HG03095 (cell line): ENCODE results near the gene VPS11.

ENCODE experiments used
- ATAC-seq: cut with Tn5 transposase; IDR thresholded peaks from one replicate; pipeline ENCODE4 v1.9.1; 2021; ENCODE audit warnings: moderate library complexity; ENCODE audit not compliant: unreplicated experiment

Gene VPS11

GRCh38 chr11:119118227-119118626 lies 50.6 kb downstream of the VPS11 start:
- ATAC-seq = no peak

- ATAC-seq = no peak
Observed at GRCh38 chr11:119118946-119119345, 51.3 kb downstream of the VPS11 start.

GRCh38 chr11:119120639-119121007 lies 53.0 kb downstream of the VPS11 start:
- no peak for ATAC-seq

GRCh38 chr11:119121008-119121810 lies 53.6 kb downstream of the VPS11 start, which contains the start of gene HINFP:
Gene HINFP, plus strand, starts transcription at chr11:119121580. Its CDS starts 5,365 bp downstream, at chr11:119126945.
- peak; percentile 94 for ATAC-seq

- ATAC-seq = peak; percentile 19
Observed at GRCh38 chr11:119121811-119122124, 54.1 kb downstream of the VPS11 start.

GRCh38 chr11:119125821-119126220 lies 58.2 kb downstream of the VPS11 start:
- ATAC-seq = no peak

- ATAC-seq = no peak
Observed at GRCh38 chr11:119126675-119127268, 59.2 kb downstream of the VPS11 start.

- ATAC-seq = no peak
Observed at GRCh38 chr11:119130662-119131061, 63.0 kb downstream of the VPS11 start.
